ENCODE results near the gene CUEDC1.

CUEDC1 gene

DNA sequence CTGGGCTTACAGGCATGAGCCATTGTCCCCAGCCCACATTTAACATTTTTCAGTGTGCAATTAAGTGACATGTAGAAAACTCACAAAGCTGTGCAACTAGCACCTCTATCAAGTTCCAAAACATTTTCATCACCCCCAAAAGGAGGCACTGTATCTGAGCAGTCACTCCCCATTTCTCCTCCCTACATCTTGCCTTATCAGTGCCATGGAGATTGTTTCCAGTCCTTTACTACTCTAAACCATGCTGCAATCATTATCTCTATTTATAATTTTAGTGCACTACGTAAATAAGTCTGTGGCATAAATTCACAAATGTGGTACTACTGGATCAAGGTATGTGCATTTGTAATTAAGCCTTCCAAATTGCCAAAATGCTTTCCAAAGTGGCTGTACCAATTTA is 112.9 kb downstream of the CUEDC1 start:
- no peak overlapping the region for H3K9ac ChIP-seq
- no peak overlapping the region for H3K4me2 ChIP-seq (ENCODE audit: low read length)
- no peak overlapping the region for H2AFZ ChIP-seq
- H3K4me1 ChIP-seq = no peaks in the 10 kb centered on the region
- H3K27ac ChIP-seq = no peak overlapping the region
- H3K27me3 ChIP-seq (ENCODE audit: control insufficient read depth, insufficient read depth, low read length) = no peaks in the 10 kb centered on the region
- TF ChIP-seq CTCF (IDR thresholded peaks at IDR 0.05) = no peak
- no peaks in the 10 kb centered on the region for H3K9me3 ChIP-seq (ENCODE audit: control insufficient read depth, low read length)
- no peak overlapping the region for H3K4me3 ChIP-seq (ENCODE audit: low read depth, low read length)
- peaks cover 5% of the 10 kb centered on the region for H3K79me2 ChIP-seq
- no peaks in the 10 kb centered on the region for H3K36me3 ChIP-seq (ENCODE audit: control insufficient read depth, insufficient read depth, low read length)

GRCh38 chr17:57839571-57839923 is 115.7 kb downstream of the CUEDC1 start:
- Histone ChIP-seq H3K9ac (no peak overlapping the region), H2AFZ (no peak overlapping the region), H3K4me3 (ENCODE audit: low read depth, low read length) (no peak overlapping the region), H3K9me3 (ENCODE audit: control insufficient read depth, low read length) (no peaks in the 10 kb centered on the region), H3K27ac (no peak overlapping the region), H3K4me1 (peaks cover 5% of the 10 kb centered on the region), H3K27me3 (ENCODE audit: control insufficient read depth, insufficient read depth, low read length) (no peaks in the 10 kb centered on the region), H3K79me2 (peaks cover 2% of the 10 kb centered on the region), H3K4me2 (ENCODE audit: low read length) (no peak overlapping the region), H3K36me3 (ENCODE audit: control insufficient read depth, insufficient read depth, low read length) (no peaks in the 10 kb centered on the region)
- no peak for TF ChIP-seq CTCF (IDR thresholded peaks at IDR 0.05)

- H3K27ac ChIP-seq = no peak overlapping the region
- no peak overlapping the region for H2AFZ ChIP-seq
- H3K4me2 ChIP-seq (ENCODE audit: low read length) = no peak overlapping the region
- H3K79me2 ChIP-seq = peaks cover 2% of the 10 kb centered on the region
- TF ChIP-seq CTCF (IDR thresholded peaks at IDR 0.05) = no peak
- no peak overlapping the region for H3K9ac ChIP-seq
- H3K9me3 ChIP-seq (ENCODE audit: control insufficient read depth, low read length) = no peaks in the 10 kb centered on the region
- H3K27me3 ChIP-seq (ENCODE audit: control insufficient read depth, insufficient read depth, low read length) = no peaks in the 10 kb centered on the region
- H3K36me3 ChIP-seq (ENCODE audit: control insufficient read depth, insufficient read depth, low read length) = no peaks in the 10 kb centered on the region
- H3K4me1 ChIP-seq = peaks cover 11% of the 10 kb centered on the region
- H3K4me3 ChIP-seq (ENCODE audit: low read depth, low read length) = no peak overlapping the region
Observed at GRCh38 chr17:57838857-57839570, 116.2 kb downstream of the CUEDC1 start.

- Histone ChIP-seq H3K36me3 (ENCODE audit: control insufficient read depth, insufficient read depth, low read length) (no peaks in the 10 kb centered on the region), H3K9me3 (ENCODE audit: control insufficient read depth, low read length) (no peaks in the 10 kb centered on the region), H3K27me3 (ENCODE audit: control insufficient read depth, insufficient read depth, low read length) (no peaks in the 10 kb centered on the region), H2AFZ (no peak overlapping the region), H3K27ac (no peak overlapping the region), H3K79me2 (peaks cover 2% of the 10 kb centered on the region), H3K4me3 (ENCODE audit: low read depth, low read length) (no peak overlapping the region), H3K9ac (no peak overlapping the region), H3K4me2 (ENCODE audit: low read length) (no peak overlapping the region), H3K4me1 (peaks cover 16% of the 10 kb centered on the region)
- no peak for TF ChIP-seq CTCF (IDR thresholded peaks at IDR 0.05)
Observed at GRCh38 chr17:57838453-57838852, 116.8 kb downstream of the CUEDC1 start.

DNA sequence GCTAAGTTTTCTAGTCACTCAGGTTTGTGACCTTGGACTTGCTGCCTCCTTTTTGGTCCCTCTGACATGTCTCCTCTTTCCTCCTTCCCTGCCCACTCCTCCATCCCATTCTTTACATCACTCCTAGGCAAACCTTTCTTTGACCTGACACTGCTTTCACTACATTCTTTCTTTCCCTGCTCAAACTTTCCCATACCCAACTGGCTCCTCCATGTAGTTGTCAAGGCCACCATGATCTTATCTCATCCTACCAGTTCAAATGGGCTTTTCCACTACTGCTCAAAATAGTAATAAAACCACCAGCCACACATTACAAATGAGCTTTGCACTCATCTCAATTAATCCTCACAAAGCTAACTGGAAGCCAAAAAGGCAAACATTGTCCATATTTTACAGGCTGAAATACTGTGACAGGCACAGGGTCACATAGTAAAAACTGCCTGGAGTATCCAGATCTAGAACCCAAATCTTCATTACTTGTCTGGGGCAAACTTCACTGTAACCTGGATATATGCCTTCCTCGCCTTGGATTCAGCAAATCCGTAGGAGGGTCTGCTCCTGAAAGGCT is 119.8 kb downstream of the CUEDC1 start:
- Histone ChIP-seq H3K27me3 (ENCODE audit: control insufficient read depth, insufficient read depth, low read length) (no peaks in the 10 kb centered on the region), H3K4me1 (peaks cover 20% of the 10 kb centered on the region), H3K36me3 (ENCODE audit: control insufficient read depth, insufficient read depth, low read length) (no peaks in the 10 kb centered on the region), H3K4me2 (ENCODE audit: low read length) (no peak overlapping the region), H2AFZ (no peak overlapping the region), H3K27ac (no peak overlapping the region), H3K79me2 (peaks cover 2% of the 10 kb centered on the region), H3K4me3 (ENCODE audit: low read depth, low read length) (no peak overlapping the region), H3K9ac (no peak overlapping the region), H3K9me3 (ENCODE audit: control insufficient read depth, low read length) (no peaks in the 10 kb centered on the region)
- TF ChIP-seq CTCF (IDR thresholded peaks at IDR 0.05) = no peak

All from parathyroid adenoma (tissue), 2 donors.